NB4 (cell line): ENCODE results near the gene DRC3.

Experiments
- CTCF ChIP-seq: IDR thresholded peaks from one replicate; pipeline ENCODE4 v1.5.1; 2012; ENCODE audit warnings: low read depth, low read length
- MAX ChIP-seq: IDR thresholded peaks from 2 replicates; pipeline ENCODE4 v1.6.1; 2011; ENCODE audit warnings: low read depth, low read length
- POLR2A ChIP-seq: IDR thresholded peaks from 2 replicates; pipeline ENCODE4 v1.6.1; 2011; ENCODE audit warnings: mild to moderate bottlenecking; ENCODE audit not compliant: insufficient read length; ENCODE audit errors: extremely low read depth

- no peak for TF ChIP-seq CTCF
- TF ChIP-seq MAX = no peak
- TF ChIP-seq POLR2A = no peak
Measured at GRCh38 chr17:17926036-17926435, 46.6 kb upstream of the DRC3 start.
